ENCODE results near the gene CLCN7. TPM values are rescaled to one million over a fixed set of nuclear protein-coding genes. Genes with fewer than 3 reads are reported as not detected.
A peak's percentile ranks its signal among the peaks of the same experiment; 100 is the strongest.

CLCN7 gene
- total and polyA plus RNA-seq, 2 of the 13 experiments (the other 11 are each of a cell fraction or from before 2014, with no cell fraction given) = 24.6 to 25.1 TPM

DNA sequence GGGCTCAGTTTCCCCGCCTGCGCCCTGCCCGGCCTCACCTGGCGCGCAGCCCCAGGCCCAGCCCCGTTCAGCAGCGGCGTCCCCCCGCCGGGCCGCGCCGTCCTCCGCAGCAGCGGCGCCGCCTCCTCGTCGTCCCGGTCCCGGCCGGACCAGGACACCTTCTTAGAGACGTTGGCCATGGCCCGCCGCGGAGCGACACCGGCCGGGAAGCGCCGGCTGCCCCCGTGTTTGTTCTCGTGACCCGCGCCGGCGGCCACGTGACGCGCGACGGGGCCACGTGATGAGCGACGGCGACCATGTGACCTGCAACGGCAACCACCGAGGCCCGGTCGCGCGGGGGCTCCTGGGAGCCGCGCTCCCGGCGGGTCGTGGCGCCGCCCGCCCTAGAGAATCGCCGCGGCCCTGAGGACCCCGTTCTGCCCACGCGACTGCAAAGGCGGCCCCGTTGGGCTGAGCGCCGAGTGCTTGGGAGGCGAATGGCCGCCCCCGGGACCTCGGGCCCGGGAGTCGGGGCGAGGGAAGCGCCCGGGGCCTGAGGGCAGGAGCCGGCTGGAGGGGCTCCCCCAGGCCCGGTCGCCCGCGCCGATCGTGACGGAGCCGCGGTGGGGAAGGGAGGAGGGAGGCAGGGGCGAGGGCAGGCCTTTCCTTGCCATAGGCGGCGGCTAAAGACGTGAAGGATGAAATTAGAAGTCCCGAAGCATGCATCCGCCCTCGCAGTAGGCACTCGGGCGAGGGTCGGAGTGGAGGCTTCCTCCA, at the start of gene CLCN7 (continued):
- TF ChIP-seq ETV6 (CRISPR knock-in tag; conservative IDR thresholded peaks at IDR 0.05) = peak; percentile 90; the same call in 1 of the 2 replicates
- peak; percentile 85 for TF ChIP-seq RFXAP (CRISPR knock-in tag; IDR thresholded peaks at IDR 0.05; ENCODE audit: borderline replicate concordance)
- TF ChIP-seq SNAPC2 (CRISPR knock-in tag; IDR thresholded peaks at IDR 0.05) = peak; percentile 54; the same call in 1 of the 2 replicates
- TF ChIP-seq, protein P1, sequence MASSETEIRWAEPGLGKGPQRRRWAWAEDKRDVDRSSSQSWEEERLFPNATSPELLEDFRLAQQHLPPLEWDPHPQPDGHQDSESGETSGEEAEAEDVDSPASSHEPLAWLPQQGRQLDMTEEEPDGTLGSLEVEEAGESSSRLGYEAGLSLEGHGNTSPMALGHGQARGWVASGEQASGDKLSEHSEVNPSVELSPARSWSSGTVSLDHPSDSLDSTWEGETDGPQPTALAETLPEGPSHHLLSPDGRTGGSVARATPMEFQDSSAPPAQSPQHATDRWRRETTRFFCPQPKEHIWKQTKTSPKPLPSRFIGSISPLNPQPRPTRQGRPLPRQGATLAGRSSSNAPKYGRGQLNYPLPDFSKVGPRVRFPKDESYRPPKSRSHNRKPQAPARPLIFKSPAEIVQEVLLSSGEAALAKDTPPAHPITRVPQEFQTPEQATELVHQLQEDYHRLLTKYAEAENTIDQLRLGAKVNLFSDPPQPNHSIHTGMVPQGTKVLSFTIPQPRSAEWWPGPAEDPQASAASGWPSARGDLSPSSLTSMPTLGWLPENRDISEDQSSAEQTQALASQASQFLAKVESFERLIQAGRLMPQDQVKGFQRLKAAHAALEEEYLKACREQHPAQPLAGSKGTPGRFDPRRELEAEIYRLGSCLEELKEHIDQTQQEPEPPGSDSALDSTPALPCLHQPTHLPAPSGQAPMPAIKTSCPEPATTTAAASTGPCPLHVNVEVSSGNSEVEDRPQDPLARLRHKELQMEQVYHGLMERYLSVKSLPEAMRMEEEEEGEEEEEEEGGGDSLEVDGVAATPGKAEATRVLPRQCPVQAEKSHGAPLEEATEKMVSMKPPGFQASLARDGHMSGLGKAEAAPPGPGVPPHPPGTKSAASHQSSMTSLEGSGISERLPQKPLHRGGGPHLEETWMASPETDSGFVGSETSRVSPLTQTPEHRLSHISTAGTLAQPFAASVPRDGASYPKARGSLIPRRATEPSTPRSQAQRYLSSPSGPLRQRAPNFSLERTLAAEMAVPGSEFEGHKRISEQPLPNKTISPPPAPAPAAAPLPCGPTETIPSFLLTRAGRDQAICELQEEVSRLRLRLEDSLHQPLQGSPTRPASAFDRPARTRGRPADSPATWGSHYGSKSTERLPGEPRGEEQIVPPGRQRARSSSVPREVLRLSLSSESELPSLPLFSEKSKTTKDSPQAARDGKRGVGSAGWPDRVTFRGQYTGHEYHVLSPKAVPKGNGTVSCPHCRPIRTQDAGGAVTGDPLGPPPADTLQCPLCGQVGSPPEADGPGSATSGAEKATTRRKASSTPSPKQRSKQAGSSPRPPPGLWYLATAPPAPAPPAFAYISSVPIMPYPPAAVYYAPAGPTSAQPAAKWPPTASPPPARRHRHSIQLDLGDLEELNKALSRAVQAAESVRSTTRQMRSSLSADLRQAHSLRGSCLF (CRISPR knock-in tag; IDR thresholded peaks at IDR 0.05; ENCODE audit: borderline replicate concordance) = no peak
- TF ChIP-seq, protein P2, sequence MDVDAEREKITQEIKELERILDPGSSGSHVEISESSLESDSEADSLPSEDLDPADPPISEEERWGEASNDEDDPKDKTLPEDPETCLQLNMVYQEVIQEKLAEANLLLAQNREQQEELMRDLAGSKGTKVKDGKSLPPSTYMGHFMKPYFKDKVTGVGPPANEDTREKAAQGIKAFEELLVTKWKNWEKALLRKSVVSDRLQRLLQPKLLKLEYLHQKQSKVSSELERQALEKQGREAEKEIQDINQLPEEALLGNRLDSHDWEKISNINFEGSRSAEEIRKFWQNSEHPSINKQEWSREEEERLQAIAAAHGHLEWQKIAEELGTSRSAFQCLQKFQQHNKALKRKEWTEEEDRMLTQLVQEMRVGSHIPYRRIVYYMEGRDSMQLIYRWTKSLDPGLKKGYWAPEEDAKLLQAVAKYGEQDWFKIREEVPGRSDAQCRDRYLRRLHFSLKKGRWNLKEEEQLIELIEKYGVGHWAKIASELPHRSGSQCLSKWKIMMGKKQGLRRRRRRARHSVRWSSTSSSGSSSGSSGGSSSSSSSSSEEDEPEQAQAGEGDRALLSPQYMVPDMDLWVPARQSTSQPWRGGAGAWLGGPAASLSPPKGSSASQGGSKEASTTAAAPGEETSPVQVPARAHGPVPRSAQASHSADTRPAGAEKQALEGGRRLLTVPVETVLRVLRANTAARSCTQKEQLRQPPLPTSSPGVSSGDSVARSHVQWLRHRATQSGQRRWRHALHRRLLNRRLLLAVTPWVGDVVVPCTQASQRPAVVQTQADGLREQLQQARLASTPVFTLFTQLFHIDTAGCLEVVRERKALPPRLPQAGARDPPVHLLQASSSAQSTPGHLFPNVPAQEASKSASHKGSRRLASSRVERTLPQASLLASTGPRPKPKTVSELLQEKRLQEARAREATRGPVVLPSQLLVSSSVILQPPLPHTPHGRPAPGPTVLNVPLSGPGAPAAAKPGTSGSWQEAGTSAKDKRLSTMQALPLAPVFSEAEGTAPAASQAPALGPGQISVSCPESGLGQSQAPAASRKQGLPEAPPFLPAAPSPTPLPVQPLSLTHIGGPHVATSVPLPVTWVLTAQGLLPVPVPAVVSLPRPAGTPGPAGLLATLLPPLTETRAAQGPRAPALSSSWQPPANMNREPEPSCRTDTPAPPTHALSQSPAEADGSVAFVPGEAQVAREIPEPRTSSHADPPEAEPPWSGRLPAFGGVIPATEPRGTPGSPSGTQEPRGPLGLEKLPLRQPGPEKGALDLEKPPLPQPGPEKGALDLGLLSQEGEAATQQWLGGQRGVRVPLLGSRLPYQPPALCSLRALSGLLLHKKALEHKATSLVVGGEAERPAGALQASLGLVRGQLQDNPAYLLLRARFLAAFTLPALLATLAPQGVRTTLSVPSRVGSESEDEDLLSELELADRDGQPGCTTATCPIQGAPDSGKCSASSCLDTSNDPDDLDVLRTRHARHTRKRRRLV (CRISPR knock-in tag; IDR thresholded peaks at IDR 0.05) = no peak
- TF ChIP-seq, protein P3, sequence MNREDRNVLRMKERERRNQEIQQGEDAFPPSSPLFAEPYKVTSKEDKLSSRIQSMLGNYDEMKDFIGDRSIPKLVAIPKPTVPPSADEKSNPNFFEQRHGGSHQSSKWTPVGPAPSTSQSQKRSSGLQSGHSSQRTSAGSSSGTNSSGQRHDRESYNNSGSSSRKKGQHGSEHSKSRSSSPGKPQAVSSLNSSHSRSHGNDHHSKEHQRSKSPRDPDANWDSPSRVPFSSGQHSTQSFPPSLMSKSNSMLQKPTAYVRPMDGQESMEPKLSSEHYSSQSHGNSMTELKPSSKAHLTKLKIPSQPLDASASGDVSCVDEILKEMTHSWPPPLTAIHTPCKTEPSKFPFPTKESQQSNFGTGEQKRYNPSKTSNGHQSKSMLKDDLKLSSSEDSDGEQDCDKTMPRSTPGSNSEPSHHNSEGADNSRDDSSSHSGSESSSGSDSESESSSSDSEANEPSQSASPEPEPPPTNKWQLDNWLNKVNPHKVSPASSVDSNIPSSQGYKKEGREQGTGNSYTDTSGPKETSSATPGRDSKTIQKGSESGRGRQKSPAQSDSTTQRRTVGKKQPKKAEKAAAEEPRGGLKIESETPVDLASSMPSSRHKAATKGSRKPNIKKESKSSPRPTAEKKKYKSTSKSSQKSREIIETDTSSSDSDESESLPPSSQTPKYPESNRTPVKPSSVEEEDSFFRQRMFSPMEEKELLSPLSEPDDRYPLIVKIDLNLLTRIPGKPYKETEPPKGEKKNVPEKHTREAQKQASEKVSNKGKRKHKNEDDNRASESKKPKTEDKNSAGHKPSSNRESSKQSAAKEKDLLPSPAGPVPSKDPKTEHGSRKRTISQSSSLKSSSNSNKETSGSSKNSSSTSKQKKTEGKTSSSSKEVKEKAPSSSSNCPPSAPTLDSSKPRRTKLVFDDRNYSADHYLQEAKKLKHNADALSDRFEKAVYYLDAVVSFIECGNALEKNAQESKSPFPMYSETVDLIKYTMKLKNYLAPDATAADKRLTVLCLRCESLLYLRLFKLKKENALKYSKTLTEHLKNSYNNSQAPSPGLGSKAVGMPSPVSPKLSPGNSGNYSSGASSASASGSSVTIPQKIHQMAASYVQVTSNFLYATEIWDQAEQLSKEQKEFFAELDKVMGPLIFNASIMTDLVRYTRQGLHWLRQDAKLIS (CRISPR knock-in tag; IDR thresholded peaks at IDR 0.05) = 0 out of 2 replicates have a peak, but pooled peaks have one; percentile 37
- TF ChIP-seq, protein P4, sequence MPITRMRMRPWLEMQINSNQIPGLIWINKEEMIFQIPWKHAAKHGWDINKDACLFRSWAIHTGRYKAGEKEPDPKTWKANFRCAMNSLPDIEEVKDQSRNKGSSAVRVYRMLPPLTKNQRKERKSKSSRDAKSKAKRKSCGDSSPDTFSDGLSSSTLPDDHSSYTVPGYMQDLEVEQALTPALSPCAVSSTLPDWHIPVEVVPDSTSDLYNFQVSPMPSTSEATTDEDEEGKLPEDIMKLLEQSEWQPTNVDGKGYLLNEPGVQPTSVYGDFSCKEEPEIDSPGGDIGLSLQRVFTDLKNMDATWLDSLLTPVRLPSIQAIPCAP (CRISPR knock-in tag; IDR thresholded peaks at IDR 0.05; ENCODE audit: low read depth) = no peak
- TF ChIP-seq ZNF563 (CRISPR knock-in tag; IDR thresholded peaks at IDR 0.05) = peak; percentile 96
- TF ChIP-seq, protein P5, sequence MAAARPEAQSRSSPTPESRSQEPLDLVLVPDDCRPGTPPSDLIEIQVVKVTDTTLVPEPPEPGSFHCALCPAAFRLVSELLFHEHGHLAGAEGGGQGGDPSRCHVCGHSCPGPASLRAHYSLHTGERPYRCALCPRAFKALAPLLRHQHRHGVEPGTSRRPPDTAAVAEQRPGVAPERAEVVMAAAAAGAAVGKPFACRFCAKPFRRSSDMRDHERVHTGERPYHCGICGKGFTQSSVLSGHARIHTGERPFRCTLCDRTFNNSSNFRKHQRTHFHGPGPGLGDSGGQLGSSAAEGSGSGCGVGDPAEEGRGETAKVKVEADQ (CRISPR knock-in tag; IDR thresholded peaks at IDR 0.05; ENCODE audit: borderline replicate concordance) = peak; percentile 80; the same call in 1 of the 2 replicates
- TF ChIP-seq FOXK2 (IDR thresholded peaks at IDR 0.05) = no peak
- TF ChIP-seq RBM39 (IDR thresholded peaks at IDR 0.05; ENCODE audit: low read depth, low read length, poor library complexity, severe bottlenecking) = peak; percentile 65
